Esophagus muscularis mucosa (tissue), 4 donors: ENCODE measurements around the gene PLEKHG3.

Experiments
- EP300 ChIP-seq: sonication (generic); formaldehyde crosslinking; IDR thresholded peaks from one replicate; pipeline ENCODE4 v1.6.1; 2017; ENCODE audit warnings: antibody characterized with exemption
- POLR2A ChIP-seq: fragments of 450-650 bp; IDR thresholded peaks from one replicate; pipeline ENCODE4 v1.6.1; 2017; ENCODE audit warnings: antibody characterized with exemption, moderate library complexity, mild to moderate bottlenecking, low read depth
- POLR2AphosphoS5 ChIP-seq, 2 donors: sonication (generic); formaldehyde crosslinking; IDR thresholded peaks; one replicate each; pipeline ENCODE4 v1.6.1; 2017; ENCODE audit warnings: antibody characterized with exemption in 2 of 2
- TF ChIP-seq, protein P1 (sequence below), 3 experiments: fragments of 200-600 bp in 2 of 3; fragments of 450-650 bp in 1 of 3; sonication (generic) in 2 of 3; IDR thresholded peaks; one replicate each; pipeline ENCODE4 v1.5.1; 2017 to 2019; ENCODE audit warnings: antibody characterized with exemption in 3 of 3, mild to moderate bottlenecking in 2 of 3, moderate library complexity in 1 of 3

DNA sequence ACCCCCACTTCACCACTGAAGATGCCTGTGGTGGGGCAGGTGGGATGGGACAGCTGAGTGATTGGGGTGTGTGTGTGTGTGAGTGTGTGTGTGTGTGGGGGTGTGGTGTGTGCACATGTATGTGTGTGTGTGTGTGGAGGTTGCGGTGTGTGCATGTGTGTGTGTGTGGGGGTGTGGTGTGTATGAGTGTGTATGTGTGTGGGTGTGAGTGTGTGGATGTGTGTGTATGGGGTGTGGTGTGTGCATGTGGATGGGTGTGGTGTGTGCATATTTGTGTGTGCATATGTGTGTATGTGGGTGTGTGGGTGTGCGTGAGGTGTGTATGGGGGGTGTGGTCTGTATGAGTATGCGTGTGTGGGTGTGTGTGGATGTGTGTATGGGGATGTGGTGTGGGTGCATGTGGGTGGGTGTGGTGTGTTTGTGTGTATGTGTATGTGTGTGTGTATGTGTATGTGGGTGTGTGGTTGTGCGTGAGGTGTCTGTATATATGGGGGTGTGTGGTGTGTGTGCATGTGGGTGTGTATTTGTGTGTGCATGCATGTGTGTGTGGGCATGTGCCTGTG is 61.6 kb downstream of the PLEKHG3 start:
- no peak for TF ChIP-seq EP300
- TF ChIP-seq, protein P1, sequence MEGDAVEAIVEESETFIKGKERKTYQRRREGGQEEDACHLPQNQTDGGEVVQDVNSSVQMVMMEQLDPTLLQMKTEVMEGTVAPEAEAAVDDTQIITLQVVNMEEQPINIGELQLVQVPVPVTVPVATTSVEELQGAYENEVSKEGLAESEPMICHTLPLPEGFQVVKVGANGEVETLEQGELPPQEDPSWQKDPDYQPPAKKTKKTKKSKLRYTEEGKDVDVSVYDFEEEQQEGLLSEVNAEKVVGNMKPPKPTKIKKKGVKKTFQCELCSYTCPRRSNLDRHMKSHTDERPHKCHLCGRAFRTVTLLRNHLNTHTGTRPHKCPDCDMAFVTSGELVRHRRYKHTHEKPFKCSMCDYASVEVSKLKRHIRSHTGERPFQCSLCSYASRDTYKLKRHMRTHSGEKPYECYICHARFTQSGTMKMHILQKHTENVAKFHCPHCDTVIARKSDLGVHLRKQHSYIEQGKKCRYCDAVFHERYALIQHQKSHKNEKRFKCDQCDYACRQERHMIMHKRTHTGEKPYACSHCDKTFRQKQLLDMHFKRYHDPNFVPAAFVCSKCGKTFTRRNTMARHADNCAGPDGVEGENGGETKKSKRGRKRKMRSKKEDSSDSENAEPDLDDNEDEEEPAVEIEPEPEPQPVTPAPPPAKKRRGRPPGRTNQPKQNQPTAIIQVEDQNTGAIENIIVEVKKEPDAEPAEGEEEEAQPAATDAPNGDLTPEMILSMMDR (IDR thresholded peaks at IDR 0.05), result no peak
- no peak for TF ChIP-seq POLR2A
- TF ChIP-seq POLR2AphosphoS5 (IDR thresholded peaks at IDR 0.05), result no peak
